Caco-2 (cell line): ENCODE results near the gene SIK3. TPM values are rescaled to one million over a fixed set of nuclear protein-coding genes. Genes with fewer than 3 reads are reported as not detected.
A peak's percentile ranks its signal among the peaks of the same experiment; 100 is the strongest.

Experiments
- BruUV-seq: library from RNA; stranded (reverse); fragments of 400-500 nt; replicated peaks from 2 replicates; lab custom pipeline; 2021; lab: Mats Ljungman, UMichigan
- CTCF ChIA-PET: fragments of 300-600 bp; sonication (Branson Sonifier 250); formaldehyde crosslinking; loops from one replicate; lab custom pipeline; 2022; ENCODE audit warnings: antibody characterized with exemption; lab: Charles Lee
- POLR2A ChIA-PET: fragments of 300-600 bp; sonication (Branson Sonifier 250); formaldehyde crosslinking; loops from one replicate; lab custom pipeline; 2022; ENCODE audit warnings: antibody characterized with exemption; lab: Charles Lee
- DNase-seq, 2 experiments: peaks; one replicate each; pipeline versions ENCODE4 v3.0.0 to v3.0.0-alpha.2; 2020 to 2022
- H3K27me3 ChIP-seq: replicated peaks from 2 replicates; pipeline ENCODE4 v1.6.0; 2011; ENCODE audit warnings: low read length; ENCODE audit not compliant: control insufficient read depth, insufficient read depth
- H3K36me3 ChIP-seq: 2 replicates; pipeline ENCODE4 v1.5.1; 2011; ENCODE audit warnings: low read length; ENCODE audit not compliant: control insufficient read depth, insufficient read depth
- H3K4me1 ChIP-seq: fragments of 250-450 bp; sonication (Bioruptor Pico); 2 replicates; pipeline ENCODE4 v1.5.1; 2020; ENCODE audit warnings: mild to moderate bottlenecking
- H3K4me3 ChIP-seq: 2 replicates; pipeline ENCODE4 v1.5.1; 2011; ENCODE audit warnings: low read depth, mild to moderate bottlenecking, control low read depth, low read length
- H3K9me3 ChIP-seq: fragments of 250-450 bp; sonication (Bioruptor Pico); 2 replicates; pipeline ENCODE4 v1.5.1; 2020; ENCODE audit warnings: mild to moderate bottlenecking, moderate library complexity
- H3K27ac Mint-ChIP-seq: one replicate; pipeline ENCODE4 v1.8.0; 2022; ENCODE audit warnings: mixed read lengths; ENCODE audit not compliant: unreplicated experiment
- H3K27me3 Mint-ChIP-seq: one replicate; pipeline ENCODE4 v1.8.0; 2022; ENCODE audit warnings: mixed read lengths; ENCODE audit not compliant: insufficient read depth, unreplicated experiment
- H3K36me3 Mint-ChIP-seq: one replicate; pipeline ENCODE4 v1.8.0; 2022; ENCODE audit warnings: mild to moderate bottlenecking, mixed read lengths; ENCODE audit not compliant: insufficient read depth, unreplicated experiment
- H3K4me1 Mint-ChIP-seq: one replicate; pipeline ENCODE4 v1.8.0; 2022; ENCODE audit warnings: low read depth, mixed read lengths; ENCODE audit not compliant: unreplicated experiment
- H3K4me3 Mint-ChIP-seq: one replicate; pipeline ENCODE4 v1.8.0; 2022; ENCODE audit warnings: mild to moderate bottlenecking, moderate library complexity, mixed read lengths; ENCODE audit not compliant: unreplicated experiment
- H3K9me3 Mint-ChIP-seq: one replicate; pipeline ENCODE4 v1.8.0; 2022; ENCODE audit warnings: mixed read lengths; ENCODE audit not compliant: unreplicated experiment
- intact Hi-C: fragments of 100-400 bp; cut with micrococcal nuclease; formaldehyde crosslinking; loops from one replicate; pipeline ENCODE4 v1.10.0; 2022; ENCODE audit not compliant: unreplicated experiment
- total RNA-seq: library from RNA; stranded (reverse); gene quantifications from 2 replicates; pipeline ENCODE4 v1.2.3, GENCODE V29; 2022
- TF ChIP-seq, protein P1 (sequence below), 2 experiments: fragments of 200-600 bp in 1 of 2; IDR thresholded peaks; 1 replicate in 1 of 2; 2 replicates in 1 of 2; pipeline versions ENCODE4 v1.5.1 to v1.8.0; 2011 to 2022; ENCODE audit warnings: antibody characterized with exemption in 1 of 2, control low read depth in 1 of 2, inconsistent platforms in 1 of 2, low read depth in 1 of 2, low read length in 1 of 2, mild to moderate bottlenecking in 1 of 2, moderate library complexity in 1 of 2; ENCODE audit not compliant: insufficient read depth in 1 of 2, severe bottlenecking in 1 of 2, unreplicated experiment in 1 of 2

The SIK3 gene
- total RNA-seq, 1 experiment from 2014 or later: 65.7 TPM

DNA sequence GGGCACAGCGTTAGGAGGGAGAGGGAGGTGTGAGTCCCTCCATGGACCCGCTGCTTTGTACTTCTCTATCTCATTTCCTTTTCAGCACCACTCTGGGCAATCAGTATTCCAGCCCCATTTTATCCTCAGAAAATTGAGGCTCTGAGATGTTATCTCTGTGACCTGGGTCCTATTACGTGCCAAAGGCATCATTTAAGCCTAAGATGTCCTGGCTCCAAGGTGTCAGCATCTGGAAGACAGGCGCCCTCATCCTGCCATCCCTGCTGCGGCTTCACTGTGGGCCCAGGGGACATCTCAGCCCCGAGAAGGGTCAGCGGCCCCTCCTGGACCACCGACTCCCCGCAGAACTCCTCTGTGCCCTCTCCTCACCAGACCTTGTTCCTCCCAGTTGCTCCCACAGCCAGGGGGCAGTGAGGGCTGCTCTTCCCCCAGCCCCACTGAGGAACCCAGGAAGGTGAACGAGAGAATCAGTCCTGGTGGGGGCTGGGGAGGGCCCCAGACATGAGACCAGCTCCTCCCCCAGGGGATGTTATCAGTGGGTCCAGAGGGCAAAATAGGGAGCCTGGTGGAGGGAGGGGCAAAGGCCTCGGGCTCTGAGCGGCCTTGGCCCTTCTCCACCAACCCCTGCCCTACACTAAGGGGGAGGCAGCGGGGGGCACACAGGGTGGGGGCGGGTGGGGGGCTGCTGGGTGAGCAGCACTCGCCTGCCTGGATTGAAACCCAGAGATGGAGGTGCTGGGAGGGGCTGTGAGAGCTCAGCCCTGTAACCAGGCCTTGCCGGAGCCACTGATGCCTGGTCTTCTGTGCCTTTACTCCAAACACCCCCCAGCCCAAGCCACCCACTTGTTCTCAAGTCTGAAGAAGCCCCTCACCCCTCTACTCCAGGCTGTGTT is 269.4 kb downstream of the SIK3 start:
- DNase-seq: peak; percentile 96 to 97

DNA sequence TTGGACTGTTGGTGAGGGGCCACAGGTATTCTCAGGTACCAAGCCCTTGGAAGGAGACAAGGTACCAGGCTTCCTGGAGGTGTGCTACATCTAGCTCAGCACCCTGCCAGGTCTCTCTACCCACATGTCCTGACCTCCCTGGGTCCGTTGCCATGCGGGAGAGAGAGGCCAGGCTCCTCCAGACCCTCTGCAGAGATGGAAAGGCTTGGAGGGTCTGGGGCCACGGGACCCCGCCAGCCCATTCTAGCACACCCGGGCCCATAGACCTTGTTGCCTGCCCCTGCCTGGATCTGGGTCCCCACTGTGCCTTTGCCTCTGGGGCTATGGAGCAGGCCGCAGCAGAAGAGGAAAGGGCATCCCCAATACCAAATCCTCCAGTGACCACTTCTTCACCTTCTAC is 270.8 kb downstream of the SIK3 start:
- Histone ChIP-seq H3K36me3 (no peaks in the 10 kb centered on the region), H3K4me1 (peaks cover 87% of the 10 kb centered on the region), H3K9me3 (peaks cover 7% of the 10 kb centered on the region), H3K27me3 (no peaks in the 10 kb centered on the region), H3K4me3 (no peak overlapping the region)
- peaks cover 20% of the 10 kb centered on the region for H3K36me3 Mint-ChIP-seq
- ChIA-PET CTCF (interaction anchor here (1.2 to 2.9 kb wide), 4 partner anchors 14 to 37 kb away, joined by 4 to 52 read pairs (median 11); partner anchors contain the start of gene APOA5), POLR2A (interaction anchor here (0.9 to 2.5 kb wide), 2 partner anchors 10 to 19 kb away, joined by 7 to 11 read pairs; partner anchors contain the start of gene APOA1)
- H3K27ac Mint-ChIP-seq: peak overlapping the region; percentile 59
- BruUV-seq: no TSS peak
- H3K27me3 Mint-ChIP-seq: no peaks in the 10 kb centered on the region
- no peak overlapping the region for H3K4me3 Mint-ChIP-seq
- intact Hi-C loops: no loop called here
- peaks cover 10% of the 10 kb centered on the region for H3K9me3 Mint-ChIP-seq
- DNase-seq: no peak
- TF ChIP-seq, protein P1, sequence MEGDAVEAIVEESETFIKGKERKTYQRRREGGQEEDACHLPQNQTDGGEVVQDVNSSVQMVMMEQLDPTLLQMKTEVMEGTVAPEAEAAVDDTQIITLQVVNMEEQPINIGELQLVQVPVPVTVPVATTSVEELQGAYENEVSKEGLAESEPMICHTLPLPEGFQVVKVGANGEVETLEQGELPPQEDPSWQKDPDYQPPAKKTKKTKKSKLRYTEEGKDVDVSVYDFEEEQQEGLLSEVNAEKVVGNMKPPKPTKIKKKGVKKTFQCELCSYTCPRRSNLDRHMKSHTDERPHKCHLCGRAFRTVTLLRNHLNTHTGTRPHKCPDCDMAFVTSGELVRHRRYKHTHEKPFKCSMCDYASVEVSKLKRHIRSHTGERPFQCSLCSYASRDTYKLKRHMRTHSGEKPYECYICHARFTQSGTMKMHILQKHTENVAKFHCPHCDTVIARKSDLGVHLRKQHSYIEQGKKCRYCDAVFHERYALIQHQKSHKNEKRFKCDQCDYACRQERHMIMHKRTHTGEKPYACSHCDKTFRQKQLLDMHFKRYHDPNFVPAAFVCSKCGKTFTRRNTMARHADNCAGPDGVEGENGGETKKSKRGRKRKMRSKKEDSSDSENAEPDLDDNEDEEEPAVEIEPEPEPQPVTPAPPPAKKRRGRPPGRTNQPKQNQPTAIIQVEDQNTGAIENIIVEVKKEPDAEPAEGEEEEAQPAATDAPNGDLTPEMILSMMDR (IDR thresholded peaks at IDR 0.05; ENCODE audit: insufficient read depth in 1 of 2, low read depth in 1 of 2, low read length in 1 of 2, severe bottlenecking in 1 of 2, unreplicated experiment in 1 of 2): no peak
- H3K4me1 Mint-ChIP-seq: peaks cover 58% of the 10 kb centered on the region

More for the DNA sequence above, 269.4 kb downstream of the SIK3 start:
- peak overlapping the region; percentile 59 for H3K27ac Mint-ChIP-seq
- H3K4me1 Mint-ChIP-seq: peaks cover 48% of the 10 kb centered on the region
- ChIA-PET CTCF (interaction anchor here (0.6 to 2.8 kb wide), 19 partner anchors 9 to 356 kb away, joined by 3 to 52 read pairs (median 5); partner anchors contain the start of genes APOA1, APOA5, SIDT2 and SIK3), POLR2A (interaction anchor here (0.6 to 2.5 kb wide), 10 partner anchors 8 to 349 kb away, joined by 3 to 18 read pairs (median 5); partner anchors contain the start of genes APOA1, APOA5, SIDT2 and ZPR1)
- H3K9me3 Mint-ChIP-seq: peaks cover 10% of the 10 kb centered on the region
- Histone ChIP-seq H3K4me3 (no peak overlapping the region), H3K4me1 (peaks cover 87% of the 10 kb centered on the region), H3K36me3 (no peaks in the 10 kb centered on the region), H3K9me3 (peaks cover 7% of the 10 kb centered on the region), H3K27me3 (no peaks in the 10 kb centered on the region)
- H3K27me3 Mint-ChIP-seq: no peaks in the 10 kb centered on the region
- intact Hi-C loops: loop anchor here (1.0 to 2.0 kb wide), 8 partner anchors 8 to 277 kb away; partner anchors contain the start of genes APOA1 and ZPR1
- TSS peak; percentile 69 for BruUV-seq
- H3K36me3 Mint-ChIP-seq: peaks cover 22% of the 10 kb centered on the region
- H3K4me3 Mint-ChIP-seq: peak overlapping the region; percentile 50
- TF ChIP-seq, protein P1 (IDR thresholded peaks at IDR 0.05; ENCODE audit: insufficient read depth in 1 of 2, low read depth in 1 of 2, low read length in 1 of 2, severe bottlenecking in 1 of 2, unreplicated experiment in 1 of 2): peak; percentile 43 to 90
